Measurements from ENCODE around the gene PDE6D. TPM values are rescaled to one million over a fixed set of nuclear protein-coding genes. Genes with fewer than 3 reads are reported as not detected.

PDE6D gene
- polyA plus RNA-seq, 2 donors = 14.0 to 18.8 TPM

DNA sequence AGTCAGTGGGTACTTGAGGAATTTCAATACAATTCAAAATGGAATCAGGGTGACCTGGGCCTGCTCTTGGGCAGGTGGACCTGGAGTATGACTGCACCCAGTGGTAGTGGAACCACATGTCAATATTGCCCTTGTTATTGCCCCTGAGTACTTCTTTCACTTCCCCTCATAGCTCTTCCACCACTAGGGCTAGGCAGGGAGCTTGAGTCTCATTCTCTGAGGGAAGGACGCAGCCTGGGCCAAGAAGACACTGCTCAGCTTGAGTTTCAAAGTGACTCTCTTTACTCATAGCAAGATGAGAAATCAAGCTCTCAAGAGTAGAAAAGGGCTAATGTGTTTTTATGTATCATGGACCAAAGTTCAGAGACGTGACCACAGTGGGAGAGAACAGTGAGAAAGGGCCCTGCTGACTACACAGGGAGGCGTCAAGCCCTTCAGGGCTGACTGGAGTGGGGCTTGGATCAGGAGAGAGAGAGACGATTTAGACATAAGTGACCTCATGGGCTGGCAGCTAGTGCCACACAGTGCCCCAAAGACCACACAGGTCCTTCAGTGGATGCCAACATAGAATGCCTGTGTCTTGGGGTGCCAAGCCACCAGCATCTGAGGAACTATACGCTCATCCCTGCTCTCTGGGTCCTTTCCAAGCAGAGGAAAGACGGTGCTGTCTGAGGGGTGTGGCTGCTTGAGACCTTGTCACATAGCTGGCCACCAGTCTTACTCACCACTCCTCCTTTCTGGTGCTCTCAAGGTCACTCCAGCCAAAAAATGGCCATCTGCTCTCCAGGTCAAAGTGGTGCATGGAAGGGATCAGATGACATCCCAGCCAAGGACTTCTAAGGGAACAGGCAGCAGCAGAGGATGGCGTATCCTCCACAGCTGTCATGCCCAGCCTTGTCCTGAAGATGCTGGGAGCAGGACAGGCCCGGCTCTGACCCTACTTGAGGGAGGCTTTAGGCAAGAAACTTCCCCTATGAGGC is 59.8 kb downstream of the PDE6D start:
- Histone ChIP-seq H3K36me3 (ENCODE audit: control insufficient read depth in 2 of 2, insufficient read depth in 2 of 2, low read length in 1 of 2) (no peaks in the 10 kb centered on the region), H3K9me3 (ENCODE audit: control insufficient read depth in 2 of 2, insufficient read depth in 1 of 2, low read depth in 1 of 2, low read length in 1 of 2) (no peaks in the 10 kb centered on the region), H3K27me3 (ENCODE audit: control insufficient read depth in 1 of 2, insufficient read depth in 2 of 2, low read length in 2 of 2) (no peaks in the 10 kb centered on the region), H3K4me1 (ENCODE audit: control insufficient read depth in 2 of 2, insufficient read depth in 2 of 2, low read length in 1 of 2) (peaks cover 0 to 2% of the 10 kb centered on the region in 2 donors), H3K27ac (ENCODE audit: low read depth in 2 of 2, low read length in 1 of 2) (no peak overlapping the region), H3K4me3 (ENCODE audit: low read depth in 1 of 2, low read length in 2 of 2) (no peak overlapping the region)
- 73 to 74% methylated on average over 8 of the region's 8 CpGs for WGBS, 2 donors

GRCh38 chr2:231720292-231720986 is 60.6 kb downstream of the PDE6D start:
- Histone ChIP-seq H3K27me3 (ENCODE audit: control insufficient read depth in 1 of 2, insufficient read depth in 2 of 2, low read length in 2 of 2) (no peaks in the 10 kb centered on the region), H3K27ac (ENCODE audit: low read depth in 2 of 2, low read length in 1 of 2) (no peak overlapping the region), H3K4me1 (ENCODE audit: control insufficient read depth in 2 of 2, insufficient read depth in 2 of 2, low read length in 1 of 2) (peaks cover 0 to 2% of the 10 kb centered on the region in 2 donors), H3K9me3 (ENCODE audit: control insufficient read depth in 2 of 2, insufficient read depth in 1 of 2, low read depth in 1 of 2, low read length in 1 of 2) (no peaks in the 10 kb centered on the region), H3K4me3 (ENCODE audit: low read depth in 1 of 2, low read length in 2 of 2) (no peak overlapping the region), H3K36me3 (ENCODE audit: control insufficient read depth in 2 of 2, insufficient read depth in 2 of 2, low read length in 1 of 2) (no peaks in the 10 kb centered on the region)
- WGBS, 2 donors = 82% methylated on average over 7 of the region's 7 CpGs

- H3K27me3 ChIP-seq (ENCODE audit: control insufficient read depth in 1 of 2, insufficient read depth in 2 of 2, low read length in 2 of 2) = no peaks in the 10 kb centered on the region
- peaks cover 0 to 2% of the 10 kb centered on the region in 2 donors for H3K4me1 ChIP-seq (ENCODE audit: control insufficient read depth in 2 of 2, insufficient read depth in 2 of 2, low read length in 1 of 2)
- no peak overlapping the region for H3K27ac ChIP-seq (ENCODE audit: low read depth in 2 of 2, low read length in 1 of 2)
- WGBS, 2 donors = 74 to 77% methylated on average over 6 of the region's 6 CpGs
- no peaks in the 10 kb centered on the region for H3K9me3 ChIP-seq (ENCODE audit: control insufficient read depth in 2 of 2, insufficient read depth in 1 of 2, low read depth in 1 of 2, low read length in 1 of 2)
- no peak overlapping the region for H3K4me3 ChIP-seq (ENCODE audit: low read depth in 1 of 2, low read length in 2 of 2)
- H3K36me3 ChIP-seq (ENCODE audit: control insufficient read depth in 2 of 2, insufficient read depth in 2 of 2, low read length in 1 of 2) = no peaks in the 10 kb centered on the region
Measured at GRCh38 chr2:231718799-231719198, 62.3 kb downstream of the PDE6D start.

DNA sequence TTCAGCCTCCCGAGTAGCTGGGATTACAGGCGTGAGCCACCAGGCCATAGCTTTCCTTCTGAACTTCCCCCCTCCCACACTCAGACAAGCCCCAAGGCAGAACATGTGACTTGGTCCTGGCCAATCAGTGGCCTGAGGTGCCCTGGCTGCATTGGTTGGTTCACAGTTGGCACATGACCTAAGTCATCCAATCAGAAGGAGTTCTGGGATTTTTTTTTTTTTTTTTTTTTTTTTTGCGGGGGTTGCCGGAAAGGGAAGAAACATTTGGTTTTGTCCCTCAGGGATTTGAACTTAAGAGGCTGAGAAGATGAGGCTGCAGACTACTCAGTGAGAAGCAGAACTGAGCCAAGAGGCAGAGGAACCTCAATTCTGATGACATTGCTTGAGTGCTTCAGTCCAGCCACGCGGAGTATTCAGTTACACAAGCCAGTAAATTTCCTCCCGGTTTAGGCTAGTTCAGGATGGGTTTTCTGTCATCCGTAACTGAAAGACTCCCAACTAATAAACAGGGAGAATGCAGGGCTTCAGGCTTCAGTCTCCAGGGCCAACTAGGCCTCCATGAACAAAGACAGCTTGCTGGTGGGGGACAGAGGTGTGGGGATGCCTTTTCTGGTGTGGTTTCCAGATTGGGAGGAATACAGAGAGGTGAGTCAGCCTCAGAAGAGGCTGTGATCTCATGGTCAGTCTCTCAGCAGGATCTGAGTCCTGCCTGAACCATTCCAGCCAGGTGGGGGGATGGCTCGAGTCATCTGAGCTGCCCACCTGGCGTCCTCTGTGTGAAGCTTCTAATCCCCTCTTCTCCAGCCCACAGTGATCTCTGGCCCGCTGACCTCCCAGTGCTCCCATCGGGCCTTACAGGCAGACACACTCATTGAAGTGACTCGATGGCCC is 63.6 kb downstream of the PDE6D start:
- H3K9me3 ChIP-seq (ENCODE audit: control insufficient read depth in 2 of 2, insufficient read depth in 1 of 2, low read depth in 1 of 2, low read length in 1 of 2) = no peaks in the 10 kb centered on the region
- no peak overlapping the region for H3K27ac ChIP-seq (ENCODE audit: low read depth in 2 of 2, low read length in 1 of 2)
- peaks cover 3 to 5% of the 10 kb centered on the region in 2 donors for H3K4me1 ChIP-seq (ENCODE audit: control insufficient read depth in 2 of 2, insufficient read depth in 2 of 2, low read length in 1 of 2)
- H3K36me3 ChIP-seq (ENCODE audit: control insufficient read depth in 2 of 2, insufficient read depth in 2 of 2, low read length in 1 of 2) = peaks cover 0 to 4% of the 10 kb centered on the region in 2 donors
- H3K27me3 ChIP-seq (ENCODE audit: control insufficient read depth in 1 of 2, insufficient read depth in 2 of 2, low read length in 2 of 2) = no peaks in the 10 kb centered on the region
- WGBS, 2 donors = 88 to 89% methylated on average over 13 of the region's 13 CpGs
- H3K4me3 ChIP-seq (ENCODE audit: low read depth in 1 of 2, low read length in 2 of 2) = no peak overlapping the region

DNA sequence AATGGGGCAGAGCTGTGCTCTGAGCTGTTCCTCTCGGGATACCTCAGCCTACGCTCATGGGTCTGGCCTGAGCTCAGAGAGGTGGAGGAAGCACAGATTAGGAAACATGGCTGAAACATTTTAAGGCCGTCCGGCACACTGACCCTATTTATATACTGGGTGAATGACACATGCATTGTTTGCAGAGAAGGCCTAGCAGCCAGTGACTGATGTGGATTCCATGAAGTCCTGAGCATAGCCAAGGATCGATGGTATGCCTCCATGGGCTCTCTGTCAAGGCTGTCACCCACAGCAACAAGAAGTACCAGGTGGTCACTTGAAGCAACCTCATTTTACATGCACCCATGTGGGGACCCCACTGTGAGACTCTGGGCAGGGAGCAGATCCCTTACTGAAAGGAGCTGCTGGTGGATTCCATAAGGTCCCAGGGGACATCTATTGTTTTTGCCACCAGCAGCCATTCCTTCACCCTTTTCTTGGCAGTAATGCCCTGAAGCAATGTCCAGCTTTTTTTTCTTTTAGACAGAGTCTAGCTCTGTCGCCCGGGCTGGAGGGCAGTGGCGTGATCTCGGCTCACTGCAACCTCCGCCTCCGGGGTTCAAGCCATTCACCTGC is 64.3 kb downstream of the PDE6D start:
- no peak overlapping the region for H3K27ac ChIP-seq (ENCODE audit: low read depth in 2 of 2, low read length in 1 of 2)
- WGBS, 2 donors = 83 to 90% methylated on average over 11 of the region's 11 CpGs

DNA sequence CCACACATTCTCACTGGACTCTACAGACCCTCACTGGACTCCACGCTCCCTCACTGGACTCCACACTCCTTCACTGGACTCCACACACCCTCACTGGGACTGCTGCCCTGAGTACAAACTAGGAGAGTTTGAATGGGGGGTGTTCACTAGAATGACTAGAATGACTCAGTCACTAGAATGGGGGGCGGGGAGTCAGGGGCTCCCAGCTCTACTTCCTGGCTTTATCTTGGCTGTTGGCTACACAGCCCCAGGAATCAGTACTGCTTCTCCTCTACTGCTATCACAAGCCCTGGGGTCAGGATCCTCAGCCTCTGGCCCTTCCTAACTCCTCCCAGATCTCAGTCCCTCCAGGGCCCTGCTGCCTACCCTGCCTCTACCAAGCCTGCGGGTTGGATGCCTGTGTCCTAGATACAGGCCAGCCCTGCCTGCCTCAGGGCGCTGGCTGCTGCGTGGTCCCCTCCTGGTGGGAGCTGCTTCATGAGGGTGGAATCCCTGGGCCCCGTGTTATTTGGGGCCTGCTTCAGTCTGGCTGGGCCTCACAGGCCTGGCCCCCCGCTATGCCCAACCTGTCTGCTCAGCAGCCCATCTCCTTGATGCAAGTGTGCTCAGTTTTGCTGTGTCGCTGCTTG is 65.0 kb downstream of the PDE6D start:
- Histone ChIP-seq H3K27ac (ENCODE audit: low read depth in 2 of 2, low read length in 1 of 2) (no peak overlapping the region), H3K4me1 (ENCODE audit: control insufficient read depth in 2 of 2, insufficient read depth in 2 of 2, low read length in 1 of 2) (peaks cover 11 to 14% of the 10 kb centered on the region in 2 donors), H3K27me3 (ENCODE audit: control insufficient read depth in 1 of 2, insufficient read depth in 2 of 2, low read length in 2 of 2) (no peaks in the 10 kb centered on the region), H3K9me3 (ENCODE audit: control insufficient read depth in 2 of 2, insufficient read depth in 1 of 2, low read depth in 1 of 2, low read length in 1 of 2) (no peaks in the 10 kb centered on the region), H3K36me3 (ENCODE audit: control insufficient read depth in 2 of 2, insufficient read depth in 2 of 2, low read length in 1 of 2) (peaks cover 6 to 15% of the 10 kb centered on the region in 2 donors), H3K4me3 (ENCODE audit: low read depth in 1 of 2, low read length in 2 of 2) (no peak overlapping the region)
- 88 to 91% methylated on average over 8 of the region's 8 CpGs for WGBS, 2 donors

More for the DNA sequence above, 64.3 kb downstream of the PDE6D start:
- Histone ChIP-seq H3K4me3 (ENCODE audit: low read depth in 1 of 2, low read length in 2 of 2) (no peak overlapping the region), H3K9me3 (ENCODE audit: control insufficient read depth in 2 of 2, insufficient read depth in 1 of 2, low read depth in 1 of 2, low read length in 1 of 2) (no peaks in the 10 kb centered on the region), H3K36me3 (ENCODE audit: control insufficient read depth in 2 of 2, insufficient read depth in 2 of 2, low read length in 1 of 2) (peaks cover 6 to 12% of the 10 kb centered on the region in 2 donors), H3K27me3 (ENCODE audit: control insufficient read depth in 1 of 2, insufficient read depth in 2 of 2, low read length in 2 of 2) (no peaks in the 10 kb centered on the region), H3K4me1 (ENCODE audit: control insufficient read depth in 2 of 2, insufficient read depth in 2 of 2, low read length in 1 of 2) (peaks cover 7 to 12% of the 10 kb centered on the region in 2 donors)

- Histone ChIP-seq H3K36me3 (ENCODE audit: control insufficient read depth in 2 of 2, insufficient read depth in 2 of 2, low read length in 1 of 2) (peaks cover 6 to 15% of the 10 kb centered on the region in 2 donors), H3K27ac (ENCODE audit: low read depth in 2 of 2, low read length in 1 of 2) (no peak overlapping the region), H3K4me1 (ENCODE audit: control insufficient read depth in 2 of 2, insufficient read depth in 2 of 2, low read length in 1 of 2) (peaks cover 11 to 14% of the 10 kb centered on the region in 2 donors), H3K4me3 (ENCODE audit: low read depth in 1 of 2, low read length in 2 of 2) (no peak overlapping the region), H3K9me3 (ENCODE audit: control insufficient read depth in 2 of 2, insufficient read depth in 1 of 2, low read depth in 1 of 2, low read length in 1 of 2) (no peaks in the 10 kb centered on the region), H3K27me3 (ENCODE audit: control insufficient read depth in 1 of 2, insufficient read depth in 2 of 2, low read length in 2 of 2) (no peaks in the 10 kb centered on the region)
- WGBS, 2 donors = 43 to 50% methylated on average over 5 of the region's 5 CpGs
Measured at GRCh38 chr2:231715499-231715837, 65.6 kb downstream of the PDE6D start.

DNA sequence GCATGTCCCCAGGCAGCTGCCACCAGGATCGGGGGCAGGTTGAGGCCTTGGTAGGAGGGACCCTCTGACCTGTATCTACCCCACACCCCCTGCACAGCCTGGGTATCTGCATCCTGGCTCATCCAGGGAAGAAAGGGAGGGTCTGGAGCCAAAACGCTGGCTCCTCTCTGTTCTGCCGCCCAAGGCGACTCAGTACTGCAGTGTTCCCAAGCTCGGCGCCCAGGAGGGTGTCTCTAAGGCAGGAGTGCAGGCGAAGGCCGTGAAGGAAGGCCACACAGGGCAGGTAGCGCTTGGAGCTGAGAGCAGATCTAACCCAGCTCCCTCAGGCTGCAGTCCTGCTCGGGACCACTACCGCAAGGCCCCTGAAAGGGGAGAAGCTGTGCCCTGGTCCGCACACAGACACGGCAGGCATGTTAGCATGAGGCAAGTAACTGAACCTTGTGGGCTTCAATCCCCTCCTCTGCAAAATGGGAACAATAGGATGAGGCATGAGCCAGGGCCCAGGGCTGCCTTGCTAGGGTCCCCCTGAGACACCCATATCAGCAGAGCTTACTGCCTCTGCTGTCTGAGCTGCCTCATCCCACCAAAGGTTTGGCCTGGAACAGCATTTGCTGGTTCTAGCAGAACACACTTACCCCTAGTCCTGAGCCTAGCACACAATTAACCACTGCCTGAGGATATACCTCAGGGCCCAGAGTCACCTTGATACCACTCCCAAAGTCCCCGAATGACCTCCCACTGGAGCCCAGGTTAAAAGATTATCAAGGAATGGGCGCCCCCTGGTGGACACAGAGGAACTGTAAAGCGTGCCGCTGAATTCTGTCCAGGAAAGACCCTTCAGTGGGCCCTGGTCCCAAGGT is 66.2 kb downstream of the PDE6D start:
- Histone ChIP-seq H3K4me1 (ENCODE audit: control insufficient read depth in 2 of 2, insufficient read depth in 2 of 2, low read length in 1 of 2) (peaks cover 11 to 14% of the 10 kb centered on the region in 2 donors), H3K4me3 (ENCODE audit: low read depth in 1 of 2, low read length in 2 of 2) (no peak overlapping the region), H3K9me3 (ENCODE audit: control insufficient read depth in 2 of 2, insufficient read depth in 1 of 2, low read depth in 1 of 2, low read length in 1 of 2) (no peaks in the 10 kb centered on the region), H3K27ac (ENCODE audit: low read depth in 2 of 2, low read length in 1 of 2) (peak overlapping the region; percentile 40 to 82), H3K27me3 (ENCODE audit: control insufficient read depth in 1 of 2, insufficient read depth in 2 of 2, low read length in 2 of 2) (no peaks in the 10 kb centered on the region), H3K36me3 (ENCODE audit: control insufficient read depth in 2 of 2, insufficient read depth in 2 of 2, low read length in 1 of 2) (peaks cover 6 to 15% of the 10 kb centered on the region in 2 donors)
- 48 to 54% methylated on average over 17 of the region's 17 CpGs for WGBS, 2 donors

Data from esophagus (tissue), 2 donors.